GM12801 (cell line): ENCODE data around the gene JPH4.

Experiments used
- CTCF ChIP-seq: IDR thresholded peaks from one replicate; pipeline ENCODE4 v1.5.1; 2011; ENCODE audit warnings: control low read depth; ENCODE audit not compliant: insufficient read length; ENCODE audit errors: extremely low read depth

The JPH4 gene

GRCh38 chr14:23557521-23557920 lies 21.1 kb downstream of the JPH4 start:
- TF ChIP-seq CTCF, result no peak

- TF ChIP-seq CTCF, result no peak
These were observed 21.7 kb downstream of the JPH4 start for GRCh38 chr14:23556700-23557440.

GRCh38 chr14:23555882-23556699 lies 22.5 kb downstream of the JPH4 start, which contains the start of gene THTPA:
Gene THTPA, plus strand, starts transcription at chr14:23556271. Its CDS starts 487 bp downstream, at chr14:23556758.
- no peak for TF ChIP-seq CTCF

GRCh38 chr14:23555533-23555881 lies 23.1 kb downstream of the JPH4 start:
- no peak for TF ChIP-seq CTCF

- TF ChIP-seq CTCF, result no peak
These were observed 27.1 kb downstream of the JPH4 start, which contains the start of gene ZFHX2 for GRCh38 chr14:23551266-23552028. Gene ZFHX2, minus strand, starts transcription at chr14:23551765. Its CDS starts 16,440 bp downstream, at chr14:23535325.

- TF ChIP-seq CTCF, result no peak
These were observed 27.8 kb downstream of the JPH4 start for GRCh38 chr14:23550812-23551265.

- no peak for TF ChIP-seq CTCF
These were observed 28.3 kb downstream of the JPH4 start for GRCh38 chr14:23550131-23550811.
